Activated CD4-positive, alpha-beta T cell treated with anti-CD3 and anti-CD28 coated beads, Interleukin-2, Interleukin-6, amounts not matched to agents 100 ng/mL and 50 ng/mL, durations not matched to agents 16 hours and 8 hours (primary cell): ENCODE measurements around the gene HSPA9.
A peak's percentile ranks its signal among the peaks of the same experiment; 100 is the strongest.

ENCODE experiments used
- DNase-seq: peaks from one replicate; pipeline ENCODE4 v3.0.0-alpha.2; 2020

HSPA9 gene

GRCh38 chr5:138575194-138576015 lies at the start of gene HSPA9:
TSS of gene HSPA9 (minus strand) at chr5:138575401. CDS start at chr5:138575318, 83 bp downstream.
- peak; percentile 99 for DNase-seq

- DNase-seq: no peak
Measured at GRCh38 chr5:138623053-138623452, 47.9 kb upstream of the HSPA9 start.

- DNase-seq: no peak
Measured at GRCh38 chr5:138622051-138622450, 46.9 kb upstream of the HSPA9 start.

- no peak for DNase-seq
Measured at GRCh38 chr5:138620663-138621224, 45.5 kb upstream of the HSPA9 start.

GRCh38 chr5:138616508-138616907 lies 41.3 kb upstream of the HSPA9 start:
- no peak for DNase-seq

- no peak for DNase-seq
Measured at GRCh38 chr5:138615461-138615860, 40.3 kb upstream of the HSPA9 start.

GRCh38 chr5:138611678-138612218 lies 36.5 kb upstream of the HSPA9 start:
- DNase-seq: no peak

- DNase-seq: no peak
Measured at GRCh38 chr5:138610918-138611677, 35.9 kb upstream of the HSPA9 start.

GRCh38 chr5:138610415-138610917 lies 35.3 kb upstream of the HSPA9 start:
- no peak for DNase-seq

GRCh38 chr5:138606378-138607064 lies 31.3 kb upstream of the HSPA9 start:
- no peak for DNase-seq

GRCh38 chr5:138605254-138605972 lies 30.2 kb upstream of the HSPA9 start:
- no peak for DNase-seq

- no peak for DNase-seq
Measured at GRCh38 chr5:138604176-138604785, 29.1 kb upstream of the HSPA9 start.

- peak; percentile 34 for DNase-seq
Measured at GRCh38 chr5:138603249-138603920, 28.2 kb upstream of the HSPA9 start.

- no peak for DNase-seq
Measured at GRCh38 chr5:138602371-138603000, 27.3 kb upstream of the HSPA9 start.

- peak; percentile 61 for DNase-seq
Measured at GRCh38 chr5:138601444-138601843, 26.2 kb upstream of the HSPA9 start.

- DNase-seq: no peak
Measured at GRCh38 chr5:138600446-138600845, 25.2 kb upstream of the HSPA9 start.

GRCh38 chr5:138597661-138598400 lies 22.6 kb upstream of the HSPA9 start:
- DNase-seq: no peak

GRCh38 chr5:138596105-138596881 lies 21.1 kb upstream of the HSPA9 start:
- no peak for DNase-seq
